ENCODE data around the gene IL36A. TPM values are rescaled to one million over a fixed set of nuclear protein-coding genes. Genes with fewer than 3 reads are reported as not detected.

IL36A gene
- polyA plus RNA-seq, 10 donors, result not detected

- no peak for DNase-seq
Observed at GRCh38 chr2:113002677-113003076, 2.6 kb upstream of the IL36A start.

- no peak for DNase-seq
Observed at GRCh38 chr2:113007250-113007649, 2.0 kb downstream of the IL36A start.

GRCh38 chr2:113009622-113010021, 4.4 kb downstream of the IL36A start:
- DNase-seq, result no peak

GRCh38 chr2:113010088-113010487, 4.8 kb downstream of the IL36A start:
- DNase-seq, result no peak

- DNase-seq, result no peak
Observed at GRCh38 chr2:113011108-113011507, 5.8 kb downstream of the IL36A start.

GRCh38 chr2:113012436-113013335, 7.4 kb downstream of the IL36A start:
- DNase-seq, result peak in 1 of 3 donors; percentile 1

- DNase-seq, result no peak
Observed at GRCh38 chr2:113013336-113013661, 8.0 kb downstream of the IL36A start.

GRCh38 chr2:113014067-113014466, 8.8 kb downstream of the IL36A start:
- no peak for DNase-seq

- DNase-seq, result no peak
Observed at GRCh38 chr2:113015042-113015441, 9.8 kb downstream of the IL36A start.

GRCh38 chr2:113015655-113016054, 10.4 kb downstream of the IL36A start:
- DNase-seq, result no peak

- DNase-seq, result no peak
Observed at GRCh38 chr2:113018509-113018908, 13.2 kb downstream of the IL36A start.

GRCh38 chr2:113021312-113021711, 16.1 kb downstream of the IL36A start:
- DNase-seq, result no peak

- no peak for DNase-seq
Observed at GRCh38 chr2:113024764-113025163, 19.5 kb downstream of the IL36A start.

- no peak for DNase-seq
Observed at GRCh38 chr2:113025737-113026136, 20.5 kb downstream of the IL36A start.

GRCh38 chr2:113027691-113028090, 22.4 kb downstream of the IL36A start:
- no peak for DNase-seq

GRCh38 chr2:113028112-113028511, 22.9 kb downstream of the IL36A start:
- DNase-seq, result no peak

- no peak for DNase-seq
Observed at GRCh38 chr2:113032737-113033136, 27.5 kb downstream of the IL36A start.

- no peak for DNase-seq
Observed at GRCh38 chr2:113034016-113034415, 28.8 kb downstream of the IL36A start.

GRCh38 chr2:113036763-113037162, 31.5 kb downstream of the IL36A start:
- no peak for DNase-seq

GRCh38 chr2:113038291-113038690, 33.0 kb downstream of the IL36A start:
- no peak for DNase-seq

- DNase-seq, result no peak
Observed at GRCh38 chr2:113039158-113039557, 33.9 kb downstream of the IL36A start.

GRCh38 chr2:113039719-113040118, 34.5 kb downstream of the IL36A start:
- DNase-seq, result no peak

GRCh38 chr2:113041871-113042270, 36.6 kb downstream of the IL36A start:
- no peak for DNase-seq

GRCh38 chr2:113046465-113046864, 41.2 kb downstream of the IL36A start:
- no peak for DNase-seq
